RWPE2 (cell line): ENCODE results near the gene MTPN.

ENCODE experiments used
- ATAC-seq: fragments of 200-7000 bp; cut with Tn5 transposase; 3 replicates; pipeline ENCODE4 v1.9.1; 2021; ENCODE audit warnings: low read depth
- DNase-seq: peaks from one replicate; pipeline ENCODE4 v3.0.0-alpha.2; 2020; ENCODE audit warnings: low spot score
- H3K27ac ChIP-seq: fragments of 450-650 bp; 2 replicates; pipeline ENCODE4 v1.5.1; 2017; ENCODE audit warnings: mild to moderate bottlenecking; ENCODE audit not compliant: poor library complexity, severe bottlenecking
- H3K27me3 ChIP-seq: fragments of 250-450 bp; sonication (Bioruptor Pico); 2 replicates; pipeline ENCODE4 v1.5.1; 2021; ENCODE audit warnings: mild to moderate bottlenecking, moderate library complexity; ENCODE audit not compliant: insufficient read depth, poor library complexity, severe bottlenecking
- H3K36me3 ChIP-seq: fragments of 250-450 bp; sonication (Bioruptor Pico); 2 replicates; pipeline ENCODE4 v1.5.1; 2020; ENCODE audit warnings: low read depth, mild to moderate bottlenecking, moderate library complexity
- H3K4me1 ChIP-seq: fragments of 250-450 bp; sonication (Bioruptor Pico); 2 replicates; pipeline ENCODE4 v1.5.1; 2021; ENCODE audit warnings: mild to moderate bottlenecking, moderate library complexity; ENCODE audit not compliant: insufficient read depth, poor library complexity, severe bottlenecking
- H3K4me3 ChIP-seq: fragments of 250-450 bp; sonication (Bioruptor Pico); 2 replicates; pipeline ENCODE4 v1.5.1; 2021; ENCODE audit warnings: mild to moderate bottlenecking, moderate library complexity; ENCODE audit not compliant: severe bottlenecking
- H3K9me3 ChIP-seq: fragments of 250-450 bp; sonication (Bioruptor Pico); 2 replicates; pipeline ENCODE4 v1.5.1; 2021; ENCODE audit warnings: mild to moderate bottlenecking, moderate library complexity; ENCODE audit not compliant: severe bottlenecking
- CTCF ChIP-seq: fragments of 450-650 bp; IDR thresholded peaks from one replicate; pipeline ENCODE4 v1.5.1; 2017; ENCODE audit warnings: mild to moderate bottlenecking, moderate library complexity; ENCODE audit not compliant: poor library complexity, severe bottlenecking

Gene MTPN

GRCh38 chr7:135924302-135924701 is 52.9 kb downstream of the MTPN start:
- Histone ChIP-seq H3K4me1 (peaks cover 8% of the 10 kb centered on the region), H3K27me3 (no peaks in the 10 kb centered on the region), H3K36me3 (peaks cover 18% of the 10 kb centered on the region), H3K27ac (no peak overlapping the region), H3K9me3 (no peaks in the 10 kb centered on the region), H3K4me3 (no peak overlapping the region)
- ATAC-seq (no peak), DNase-seq (no peak)
- no peak for TF ChIP-seq CTCF

- DNase-seq (no peak), ATAC-seq (no peak)
- Histone ChIP-seq H3K4me1 (peaks cover 8% of the 10 kb centered on the region), H3K9me3 (no peaks in the 10 kb centered on the region), H3K27ac (no peak overlapping the region), H3K4me3 (no peak overlapping the region), H3K27me3 (no peaks in the 10 kb centered on the region), H3K36me3 (0 out of 2 replicates have a peak, but pooled peaks cover 5% of the 10 kb centered on the region)
- no peak for TF ChIP-seq CTCF
Measured at GRCh38 chr7:135922263-135922662, 54.9 kb downstream of the MTPN start.

- no peaks in the 10 kb centered on the region for H3K9me3 ChIP-seq
- peaks cover 7% of the 10 kb centered on the region for H3K4me1 ChIP-seq
- H3K4me3 ChIP-seq, result no peak overlapping the region
- H3K27ac ChIP-seq, result no peak overlapping the region
- H3K27me3 ChIP-seq, result no peaks in the 10 kb centered on the region
- no peak for TF ChIP-seq CTCF
- DNase-seq, result no peak
- no peaks in the 10 kb centered on the region for H3K36me3 ChIP-seq
- no peak for ATAC-seq
Measured at GRCh38 chr7:135920478-135920877, 56.7 kb downstream of the MTPN start.

GRCh38 chr7:135919071-135919841 is 57.9 kb downstream of the MTPN start:
- Histone ChIP-seq H3K27ac (no peak overlapping the region), H3K27me3 (no peaks in the 10 kb centered on the region), H3K9me3 (no peaks in the 10 kb centered on the region), H3K36me3 (no peaks in the 10 kb centered on the region), H3K4me3 (no peak overlapping the region), H3K4me1 (peaks cover 6% of the 10 kb centered on the region)
- TF ChIP-seq CTCF, result no peak
- no peak for DNase-seq
- no peak for ATAC-seq

- no peak for TF ChIP-seq CTCF
Measured at GRCh38 chr7:135918134-135918533, 59.0 kb downstream of the MTPN start.

More at GRCh38 chr7:135918134-135918533, 59.0 kb downstream of the MTPN start:
- no peak overlapping the region for H3K4me3 ChIP-seq
- ATAC-seq (no peak), DNase-seq (no peak)
- no peaks in the 10 kb centered on the region for H3K36me3 ChIP-seq
- no peaks in the 10 kb centered on the region for H3K9me3 ChIP-seq
- no peaks in the 10 kb centered on the region for H3K4me1 ChIP-seq
- no peaks in the 10 kb centered on the region for H3K27me3 ChIP-seq
- H3K27ac ChIP-seq, result no peak overlapping the region
